Measurements from ENCODE around the gene CACNA1G.

DNA sequence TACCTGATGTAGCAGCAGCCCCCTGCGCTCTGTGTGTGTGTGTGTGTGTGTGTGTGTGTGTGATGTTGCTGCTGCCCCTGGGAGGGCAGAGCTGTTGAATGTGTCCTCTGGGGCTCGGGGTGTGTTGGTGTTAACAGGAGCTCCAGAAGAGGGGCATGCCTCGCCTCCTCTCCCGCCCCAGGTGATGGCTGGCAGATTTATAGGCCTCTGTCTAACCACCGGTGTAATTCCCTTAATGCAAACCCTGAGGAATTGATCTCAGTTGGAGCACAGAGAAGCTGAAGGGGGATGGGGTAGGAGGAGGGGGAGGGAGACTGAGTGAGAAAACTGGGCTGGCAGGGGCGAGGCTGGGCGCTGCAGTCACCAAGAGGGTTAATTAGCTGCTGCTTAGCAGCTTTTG, 10.0 kb downstream of the CACNA1G start:
- TF ChIP-seq, protein P1, sequence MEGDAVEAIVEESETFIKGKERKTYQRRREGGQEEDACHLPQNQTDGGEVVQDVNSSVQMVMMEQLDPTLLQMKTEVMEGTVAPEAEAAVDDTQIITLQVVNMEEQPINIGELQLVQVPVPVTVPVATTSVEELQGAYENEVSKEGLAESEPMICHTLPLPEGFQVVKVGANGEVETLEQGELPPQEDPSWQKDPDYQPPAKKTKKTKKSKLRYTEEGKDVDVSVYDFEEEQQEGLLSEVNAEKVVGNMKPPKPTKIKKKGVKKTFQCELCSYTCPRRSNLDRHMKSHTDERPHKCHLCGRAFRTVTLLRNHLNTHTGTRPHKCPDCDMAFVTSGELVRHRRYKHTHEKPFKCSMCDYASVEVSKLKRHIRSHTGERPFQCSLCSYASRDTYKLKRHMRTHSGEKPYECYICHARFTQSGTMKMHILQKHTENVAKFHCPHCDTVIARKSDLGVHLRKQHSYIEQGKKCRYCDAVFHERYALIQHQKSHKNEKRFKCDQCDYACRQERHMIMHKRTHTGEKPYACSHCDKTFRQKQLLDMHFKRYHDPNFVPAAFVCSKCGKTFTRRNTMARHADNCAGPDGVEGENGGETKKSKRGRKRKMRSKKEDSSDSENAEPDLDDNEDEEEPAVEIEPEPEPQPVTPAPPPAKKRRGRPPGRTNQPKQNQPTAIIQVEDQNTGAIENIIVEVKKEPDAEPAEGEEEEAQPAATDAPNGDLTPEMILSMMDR (conservative IDR thresholded peaks at IDR 0.05; ENCODE audit: low read depth, low read length): no peak
- no peak for TF ChIP-seq EZH2 (IDR thresholded peaks at IDR 0.05; ENCODE audit: low read length, unreplicated experiment)

Measured in PC-3 (cell line).